SW480 (cell line): ENCODE data around the gene COL15A1.

Source experiments
- DNase-seq: peaks from one replicate; pipeline ENCODE4 v3.0.0-alpha.2; 2016; ENCODE audit warnings: low spot score

COL15A1 gene

GRCh38 chr9:99056886-99057664 lies 113.4 kb downstream of the COL15A1 start:
- no peak for DNase-seq

DNA sequence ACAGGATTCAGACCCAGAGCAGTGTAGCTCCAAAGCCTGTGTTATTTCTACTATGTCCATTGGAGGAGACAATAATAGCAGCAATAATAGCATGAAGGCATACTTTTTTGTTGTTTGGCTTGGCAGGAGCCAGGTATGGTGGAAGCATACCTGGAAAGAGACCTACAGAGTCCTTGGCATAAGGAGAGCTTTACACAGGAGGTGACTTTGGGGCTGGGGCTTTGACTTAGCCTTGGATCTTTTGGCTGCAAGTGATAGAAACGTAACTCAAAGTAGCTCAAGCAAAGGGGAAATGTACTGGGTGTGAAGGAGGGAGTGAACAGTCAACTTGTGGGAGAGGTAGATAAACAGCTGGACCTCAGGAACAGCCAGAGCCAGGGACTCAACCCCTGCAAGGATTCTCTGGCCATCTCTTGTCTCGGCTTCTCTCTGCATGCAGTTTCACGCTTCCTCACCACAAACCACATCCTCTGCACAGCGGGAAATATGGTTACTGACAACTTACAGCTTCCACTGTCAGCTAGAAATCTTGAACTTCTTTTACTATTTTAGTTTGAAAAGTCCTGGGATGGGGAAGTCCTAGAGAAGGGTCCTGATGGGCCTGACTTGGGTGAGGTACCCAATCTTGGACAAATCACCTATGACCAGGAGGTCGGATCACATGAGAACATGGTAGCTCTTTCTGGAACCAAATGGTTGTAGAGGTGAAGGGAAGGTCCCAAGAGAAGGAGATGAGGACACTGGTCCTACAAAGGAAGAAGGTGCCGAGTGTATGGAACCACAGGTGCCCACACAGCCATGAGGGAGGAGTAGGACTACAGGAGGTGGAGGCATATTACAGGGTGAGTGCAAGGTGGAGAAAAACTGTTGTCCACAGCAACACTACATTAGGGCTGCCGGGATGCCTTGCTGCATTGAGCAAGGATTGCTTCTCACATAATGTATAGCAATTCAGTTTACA lies 114.2 kb downstream of the COL15A1 start:
- DNase-seq, result peak; percentile 33

DNA sequence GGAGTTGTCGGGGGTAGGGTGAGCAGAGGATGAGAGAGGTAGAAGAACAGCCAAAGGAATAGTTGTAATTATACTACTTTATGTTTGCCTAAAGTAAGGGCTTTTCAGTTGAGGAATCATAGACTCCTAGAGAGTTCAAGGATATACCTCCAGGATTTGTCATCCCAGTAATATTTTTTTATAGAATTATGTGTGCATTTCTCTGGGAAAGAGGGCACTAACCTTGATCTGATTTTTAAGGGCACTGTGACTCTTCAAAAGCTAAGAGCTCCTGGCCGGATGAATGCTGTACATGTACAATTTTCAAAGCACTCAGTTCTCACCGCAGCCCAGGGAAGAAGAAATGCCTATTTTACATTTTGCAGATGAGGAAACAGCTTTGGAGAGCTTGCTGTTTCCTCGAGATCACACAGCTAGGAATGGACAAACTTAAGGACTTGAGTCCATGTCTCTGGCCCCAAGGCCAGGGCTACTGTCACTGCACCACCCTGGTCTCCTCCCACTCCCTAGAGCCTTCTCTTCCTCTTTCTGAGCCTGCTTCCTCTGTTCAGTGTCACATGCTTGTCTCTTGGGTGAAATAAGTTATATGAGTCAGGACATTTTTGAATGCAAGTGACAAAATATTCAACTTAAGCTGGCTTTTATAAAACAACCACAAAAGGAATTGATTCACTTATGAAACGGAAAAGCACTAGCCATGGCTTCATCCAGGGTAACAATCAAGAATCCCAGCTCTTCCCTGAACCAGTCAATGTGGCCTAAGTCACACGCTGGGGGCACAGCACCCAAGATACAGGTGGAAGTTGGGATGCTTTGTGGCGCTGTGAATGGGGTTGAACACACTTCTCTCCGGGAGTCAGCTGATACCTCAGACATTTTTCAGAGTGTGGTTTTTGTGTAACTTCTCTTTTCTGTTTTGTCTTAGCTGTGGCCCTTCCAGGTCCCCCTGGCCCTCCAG lies 115.5 kb downstream of the COL15A1 start:
- DNase-seq, result no peak

DNA sequence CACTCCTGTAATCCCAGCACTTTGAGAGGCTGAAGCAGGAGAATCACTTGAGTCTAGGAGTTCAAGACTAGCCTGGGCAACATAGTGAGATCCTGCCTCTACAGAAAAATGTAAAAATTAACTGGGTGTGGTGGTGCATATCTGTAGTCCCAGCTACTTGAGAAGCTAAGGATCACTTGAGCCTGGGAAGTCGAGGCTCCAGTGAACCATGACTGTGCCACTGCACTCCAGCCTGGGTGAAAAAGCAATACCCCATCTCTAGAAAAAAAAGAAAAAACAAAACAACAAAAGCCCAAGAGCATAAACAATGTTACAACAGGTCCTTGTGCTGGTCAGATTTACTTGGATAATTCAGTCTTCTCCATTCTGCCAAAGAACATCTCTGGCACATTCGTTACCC lies 116.9 kb downstream of the COL15A1 start:
- DNase-seq, result no peak

- DNase-seq, result no peak
Observed at GRCh38 chr9:99062549-99062948, 118.8 kb downstream of the COL15A1 start.

GRCh38 chr9:99063522-99063921 lies 119.8 kb downstream of the COL15A1 start:
- no peak for DNase-seq

DNA sequence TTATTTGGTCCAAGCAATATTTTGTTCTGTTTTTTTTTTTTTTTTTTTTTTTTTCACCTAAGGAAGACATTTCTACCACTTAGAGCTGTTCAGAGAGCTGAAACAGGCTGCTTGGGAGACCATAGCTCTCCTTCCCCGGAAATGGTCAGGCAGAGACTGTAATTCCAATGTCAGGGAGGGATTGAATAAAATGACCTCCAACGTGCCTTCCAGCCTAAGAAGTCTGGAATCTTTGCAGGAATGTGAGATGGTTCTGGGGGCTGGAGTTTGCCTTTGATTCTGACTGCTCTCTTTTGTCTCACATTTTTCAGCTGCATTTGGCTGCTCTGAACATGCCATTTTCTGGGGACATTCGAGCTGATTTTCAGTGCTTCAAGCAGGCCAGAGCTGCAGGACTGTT lies 122.9 kb downstream of the COL15A1 start:
- no peak for DNase-seq

GRCh38 chr9:99069075-99069474 lies 125.4 kb downstream of the COL15A1 start:
- no peak for DNase-seq

DNA sequence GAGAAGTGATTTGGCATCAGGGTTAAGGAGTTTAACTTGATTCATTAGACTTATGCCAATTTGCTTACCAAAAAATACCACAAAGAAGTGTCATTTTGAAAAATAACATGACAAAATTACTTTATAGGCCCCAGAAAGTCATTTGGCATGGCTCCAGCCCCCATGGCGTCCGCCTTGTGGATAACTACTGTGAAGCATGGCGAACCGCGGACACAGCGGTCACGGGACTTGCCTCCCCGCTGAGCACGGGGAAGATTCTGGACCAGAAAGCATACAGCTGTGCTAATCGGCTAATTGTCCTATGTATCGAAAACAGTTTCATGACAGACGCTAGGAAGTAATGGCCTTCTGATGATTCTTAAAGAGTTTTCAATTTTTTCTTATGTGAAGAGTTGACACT lies 125.8 kb downstream of the COL15A1 start:
- DNase-seq, result no peak

GRCh38 chr9:99070681-99071080 lies 127.0 kb downstream of the COL15A1 start:
- no peak for DNase-seq

DNA sequence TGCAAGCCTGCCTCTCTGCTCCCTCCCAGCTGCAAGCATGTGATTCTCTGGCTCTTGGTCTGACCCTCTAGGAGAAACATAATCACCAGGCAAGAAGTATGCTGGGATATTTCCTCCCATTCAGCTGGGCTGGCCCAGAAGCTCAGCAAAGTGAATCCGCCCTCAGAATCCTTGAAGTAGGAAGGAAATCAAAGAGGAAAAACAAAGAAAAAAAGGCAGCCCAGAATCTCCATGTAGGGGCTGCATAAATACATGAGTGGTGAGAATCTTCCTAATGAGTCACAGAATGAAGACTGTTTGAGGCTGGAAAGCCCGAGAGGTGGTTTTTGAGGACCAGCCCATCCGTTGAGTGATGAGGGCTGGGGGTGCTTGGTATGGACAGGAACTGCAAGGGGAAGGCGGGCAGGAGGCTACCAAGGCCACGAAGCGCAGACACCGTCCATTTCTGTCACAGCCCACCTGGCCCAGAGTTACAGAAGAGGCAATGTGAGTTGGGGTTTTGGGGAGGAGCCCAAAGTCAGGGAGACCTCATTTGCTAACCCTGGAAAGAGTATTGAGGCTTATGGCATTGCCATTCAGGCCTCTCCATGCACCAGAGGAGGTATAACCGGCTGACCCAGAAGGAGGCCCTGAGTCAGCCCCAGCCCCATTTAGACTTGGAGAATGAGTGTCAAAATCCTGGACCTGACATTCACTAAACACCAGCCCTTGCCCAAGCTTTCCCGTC lies 127.8 kb downstream of the COL15A1 start:
- no peak for DNase-seq

GRCh38 chr9:99072040-99072394 lies 128.3 kb downstream of the COL15A1 start:
- no peak for DNase-seq

DNA sequence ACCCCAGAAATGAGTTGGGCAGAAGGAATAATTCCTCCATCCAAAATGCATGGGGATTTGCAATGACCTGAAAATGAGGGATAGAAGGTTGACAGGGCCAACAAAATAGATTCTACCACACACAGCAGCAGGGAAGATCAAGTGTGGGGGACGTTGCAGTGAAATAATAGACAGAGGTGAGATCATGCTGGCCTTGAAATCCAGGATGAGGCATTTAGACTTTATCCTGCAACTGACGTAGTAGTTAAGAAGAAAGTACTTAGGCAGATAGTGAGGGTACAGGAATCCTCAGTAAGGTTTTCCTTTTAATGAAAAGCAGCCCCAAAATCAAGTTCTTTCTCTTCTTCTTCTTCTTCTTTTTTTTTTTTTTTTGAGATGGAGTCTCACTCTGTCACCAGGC lies 129.6 kb downstream of the COL15A1 start:
- no peak for DNase-seq

DNA sequence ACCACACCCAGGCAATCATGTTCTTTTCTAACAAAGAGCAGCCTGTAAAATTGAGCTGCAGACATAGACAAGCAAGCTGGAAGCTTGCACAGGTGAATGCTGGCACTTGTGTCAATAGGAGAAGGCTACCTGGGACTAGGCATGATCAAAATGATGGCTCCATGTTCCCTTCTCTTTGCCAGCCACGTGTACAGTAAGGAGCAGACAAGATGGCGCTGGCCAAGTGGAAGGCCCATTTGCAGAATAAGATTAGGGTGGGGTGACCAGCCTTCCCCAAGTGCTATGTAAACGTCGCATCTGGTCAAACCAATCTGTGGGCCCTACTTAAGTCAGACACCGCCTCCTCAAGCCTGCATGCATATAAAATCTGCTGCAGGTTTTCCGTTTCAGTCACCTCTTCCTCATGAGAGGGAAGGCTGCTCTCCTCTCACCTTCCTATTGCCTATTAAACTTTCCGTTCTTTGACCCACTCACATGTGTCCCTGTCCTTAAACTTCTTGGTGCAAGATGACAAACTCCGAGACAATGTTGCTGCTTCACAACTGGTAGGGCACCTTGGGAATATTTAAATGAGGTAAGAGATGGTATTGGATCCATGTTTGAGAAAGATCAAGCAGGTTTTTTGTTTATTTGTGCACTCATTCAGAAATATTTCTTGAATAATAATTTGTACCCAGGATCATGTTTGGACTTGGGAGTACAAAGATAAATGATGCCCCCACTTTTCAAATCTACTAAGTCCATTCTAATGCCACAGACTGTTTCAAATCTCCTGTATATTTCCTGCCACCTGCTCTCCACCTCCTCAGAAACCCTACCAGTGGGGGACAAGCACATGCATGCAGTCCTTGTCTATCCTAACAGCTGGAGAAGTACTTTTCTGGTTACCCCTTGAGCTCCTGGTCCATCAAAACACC lies 130.5 kb downstream of the COL15A1 start:
- DNase-seq, result no peak

DNA sequence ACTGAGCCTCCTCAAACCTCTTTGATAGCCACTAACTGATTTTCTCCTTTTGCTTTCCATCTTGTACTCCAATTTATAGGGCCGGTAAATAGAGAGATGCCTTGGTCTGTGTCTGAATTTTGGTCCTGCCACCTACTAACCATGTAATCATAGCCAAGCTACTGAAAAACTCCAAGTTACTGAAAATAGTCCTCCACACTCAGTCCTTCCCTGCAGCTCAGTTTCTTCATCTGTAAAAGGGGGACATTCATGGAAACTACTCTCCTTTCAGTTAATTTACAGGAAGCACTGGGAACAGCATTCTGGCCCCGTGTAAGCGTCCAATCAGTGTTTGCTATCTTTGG lies 131.2 kb downstream of the COL15A1 start:
- DNase-seq, result no peak

GRCh38 chr9:99075246-99075912 lies 131.7 kb downstream of the COL15A1 start:
- no peak for DNase-seq

- no peak for DNase-seq
Observed at GRCh38 chr9:99076030-99076429, 132.3 kb downstream of the COL15A1 start.

DNA sequence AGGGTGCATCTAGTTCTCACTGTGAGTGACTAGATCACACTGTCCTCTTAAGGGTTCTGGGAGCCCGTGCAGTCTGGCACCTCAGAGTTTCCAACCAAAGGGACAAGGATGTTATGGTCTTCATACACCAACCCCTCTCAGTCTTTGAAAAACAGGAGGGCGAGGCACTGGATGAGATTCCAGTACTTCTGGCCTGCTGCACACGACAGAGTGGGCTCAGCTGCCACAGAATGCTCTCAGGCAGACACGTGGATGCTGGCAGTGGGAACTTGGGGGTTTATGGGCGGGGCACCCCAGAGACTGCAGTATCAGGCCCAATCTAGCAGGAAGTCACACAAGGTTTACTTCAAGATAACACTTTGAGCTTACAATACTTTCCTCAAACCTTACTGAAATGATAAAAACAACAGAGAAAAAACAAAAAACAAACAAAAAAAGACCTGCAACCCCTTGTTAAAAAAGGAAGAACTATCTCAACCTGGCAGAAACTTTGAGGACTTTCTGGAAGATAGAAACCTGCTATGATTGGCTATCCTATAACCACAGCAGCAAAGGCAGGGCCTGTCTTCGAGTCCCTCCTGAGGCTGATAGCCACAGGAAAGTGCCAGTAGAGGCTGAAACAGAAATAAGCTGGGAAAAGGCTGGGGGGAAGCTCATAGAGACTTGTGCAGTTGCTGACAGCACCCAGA lies 132.9 kb downstream of the COL15A1 start:
- DNase-seq, result no peak

GRCh38 chr9:99078717-99079116 lies 135.0 kb downstream of the COL15A1 start:
- DNase-seq, result no peak
